CD4-positive, alpha-beta T cell (primary cell): ENCODE results near the gene BCAR3. TPM values are rescaled to one million over a fixed set of nuclear protein-coding genes. Genes with fewer than 3 reads are reported as not detected.
A peak's percentile ranks its signal among the peaks of the same experiment; 100 is the strongest.

Experiments used
- ATAC-seq: fragments of 200-7000 bp; cut with Tn5 transposase; one replicate; pipeline ENCODE4 v1.10.0; 2022; ENCODE audit warnings: mild to moderate bottlenecking; ENCODE audit not compliant: poor library complexity
- CTCF ChIA-PET: fragments of 350-600 bp; sonication (Branson Sonifier 250); formaldehyde crosslinking; loops from one replicate; lab custom pipeline; 2021; ENCODE audit warnings: antibody characterized with exemption, inconsistent platforms; lab: Charles Lee
- POLR2A ChIA-PET: fragments of 350-600 bp; sonication (Branson Sonifier 250); formaldehyde crosslinking; loops from one replicate; lab custom pipeline; 2021; ENCODE audit warnings: antibody characterized with exemption, inconsistent platforms; lab: Charles Lee
- DNase-seq, 14 experiments: peaks; one replicate each; pipeline ENCODE4 v3.0.0-alpha.2; 2013 to 2020; ENCODE audit warnings: mixed read lengths in 2 of 14
- H3K27ac ChIP-seq, 2 donors: one replicate each; pipeline versions ENCODE4 v1.5.1 to v1.7.0; 2013; ENCODE audit warnings: low read length in 2 of 2, low read depth in 1 of 2, mild to moderate bottlenecking in 1 of 2
- H3K27me3 ChIP-seq, 2 experiments: 1 replicate in 1 of 2; 2 replicates in 1 of 2; pipeline versions ENCODE4 v1.6.1 to v1.7.0; 2013; ENCODE audit warnings: low read length in 2 of 2, control low read depth in 1 of 2, mild to moderate bottlenecking in 1 of 2, moderate library complexity in 1 of 2; ENCODE audit not compliant: insufficient read depth in 2 of 2, control insufficient read depth in 1 of 2
- H3K36me3 ChIP-seq: one replicate; pipeline ENCODE4 v1.6.1; 2013; ENCODE audit warnings: low read length, control low read depth; ENCODE audit not compliant: insufficient read depth
- H3K4me1 ChIP-seq: one replicate; pipeline ENCODE4 v1.6.1; 2013; ENCODE audit warnings: low read length, control low read depth; ENCODE audit not compliant: insufficient read depth
- H3K4me3 ChIP-seq: one replicate; pipeline ENCODE4 v1.5.1; 2013; ENCODE audit warnings: mild to moderate bottlenecking, low read length, moderate library complexity
- H3K9me3 ChIP-seq, 2 experiments: 1 replicate in 1 of 2; 2 replicates in 1 of 2; pipeline versions ENCODE4 v1.6.1 to v1.7.0; 2013; ENCODE audit warnings: low read length in 2 of 2, mild to moderate bottlenecking in 2 of 2, control low read depth in 1 of 2, moderate library complexity in 1 of 2; ENCODE audit not compliant: control insufficient read depth in 1 of 2, insufficient read depth in 1 of 2
- H3K27ac Mint-ChIP-seq: one replicate; pipeline ENCODE4 v1.8.0; 2020; ENCODE audit warnings: mixed read lengths
- H3K27me3 Mint-ChIP-seq: one replicate; pipeline ENCODE4 v1.8.0; 2021; ENCODE audit warnings: mixed read lengths
- H3K36me3 Mint-ChIP-seq: one replicate; pipeline ENCODE4 v1.8.0; 2021; ENCODE audit warnings: low read depth, mixed read lengths
- H3K4me1 Mint-ChIP-seq: one replicate; pipeline ENCODE4 v1.8.0; 2021; ENCODE audit warnings: low read depth, mixed read lengths
- H3K4me3 Mint-ChIP-seq: one replicate; pipeline ENCODE4 v1.8.0; 2020; ENCODE audit warnings: mild to moderate bottlenecking, mixed read lengths
- H3K9me3 Mint-ChIP-seq: one replicate; pipeline ENCODE4 v1.8.0; 2020; ENCODE audit warnings: mixed read lengths
- CTCF ChIP-seq: fragments of 200-600 bp; IDR thresholded peaks from one replicate; pipeline ENCODE4 v1.8.0; 2022; ENCODE audit warnings: antibody characterized with exemption, mild to moderate bottlenecking
- intact Hi-C, 2 experiments: fragments of 100-400 bp; cut with DNase I in 1 of 2; cut with micrococcal nuclease in 1 of 2; formaldehyde crosslinking; loops; one replicate each; pipeline versions ENCODE4 v1.15.1 to v1.9.0; 2023 to 2025; cut with DNase I, micrococcal nuclease
- total RNA-seq, 174 experiments: library from RNA in 2 of 174; stranded (reverse) in 2 of 174; gene quantifications; one replicate each; pipeline ENCODE4 v1.2.3 and lab custom pipeline; 2021 to 2026

BCAR3 gene
- total RNA-seq, 2 experiments from 2014 or later: 0.47 to 0.92 TPM

GRCh38 chr1:93715529-93716126 lies 34.0 kb upstream of the BCAR3 start:
- Histone ChIP-seq H3K4me1 (peaks cover 7% of the 10 kb centered on the region), H3K9me3 (peaks cover 0 to 6% of the 10 kb centered on the region in 2 experiments), H3K4me3 (no peak overlapping the region), H3K36me3 (no peaks in the 10 kb centered on the region), H3K27me3 (no peaks in the 10 kb centered on the region), H3K27ac (no peak overlapping the region)
- Mint-ChIP-seq H3K4me1 (peaks cover 42% of the 10 kb centered on the region), H3K4me3 (no peak overlapping the region), H3K36me3 (no peaks in the 10 kb centered on the region), H3K27me3 (no peaks in the 10 kb centered on the region), H3K27ac (no peak overlapping the region), H3K9me3 (no peaks in the 10 kb centered on the region)
- TF ChIP-seq CTCF: no peak
- ATAC-seq: peak; percentile 17
- no peak for DNase-seq
- ChIA-PET CTCF (no interaction called here), POLR2A (no interaction called here)
- intact Hi-C loops: no loop called here

- no peaks in the 10 kb centered on the region for H3K36me3 ChIP-seq
- intact Hi-C loops: no loop called here
- H3K9me3 ChIP-seq: peaks cover 0 to 6% of the 10 kb centered on the region in 2 experiments
- H3K27me3 ChIP-seq: no peaks in the 10 kb centered on the region
- POLR2A ChIA-PET: no interaction called here
- CTCF ChIA-PET: no interaction called here
- H3K4me1 Mint-ChIP-seq: peaks cover 44% of the 10 kb centered on the region
- H3K27me3 Mint-ChIP-seq: no peaks in the 10 kb centered on the region
- H3K36me3 Mint-ChIP-seq: no peaks in the 10 kb centered on the region
- H3K27ac Mint-ChIP-seq: no peak overlapping the region
- H3K4me3 Mint-ChIP-seq: no peak overlapping the region
- no peak for TF ChIP-seq CTCF
- peaks cover 8% of the 10 kb centered on the region for H3K4me1 ChIP-seq
- H3K4me3 ChIP-seq: no peak overlapping the region
- ATAC-seq: no peak
- H3K27ac ChIP-seq: no peak overlapping the region
- H3K9me3 Mint-ChIP-seq: no peaks in the 10 kb centered on the region
- no peak for DNase-seq
Measured at GRCh38 chr1:93714356-93714755, 32.7 kb upstream of the BCAR3 start.

- no peak overlapping the region for H3K4me3 Mint-ChIP-seq
- Histone ChIP-seq H3K9me3 (peaks cover 0 to 6% of the 10 kb centered on the region in 2 experiments), H3K4me1 (peaks cover 17% of the 10 kb centered on the region), H3K4me3 (no peak overlapping the region), H3K27ac (no peak overlapping the region), H3K36me3 (no peaks in the 10 kb centered on the region), H3K27me3 (no peaks in the 10 kb centered on the region)
- no peak for DNase-seq
- ChIA-PET CTCF (no interaction called here), POLR2A (no interaction called here)
- no peaks in the 10 kb centered on the region for H3K9me3 Mint-ChIP-seq
- intact Hi-C loops: no loop called here
- H3K27me3 Mint-ChIP-seq: no peaks in the 10 kb centered on the region
- peaks cover 54% of the 10 kb centered on the region for H3K4me1 Mint-ChIP-seq
- no peaks in the 10 kb centered on the region for H3K36me3 Mint-ChIP-seq
- no peak overlapping the region for H3K27ac Mint-ChIP-seq
- ATAC-seq: no peak
- TF ChIP-seq CTCF: no peak
Measured at GRCh38 chr1:93713341-93713740, 31.7 kb upstream of the BCAR3 start.
